ENCODE results near the gene GRK6.

The GRK6 gene

DNA sequence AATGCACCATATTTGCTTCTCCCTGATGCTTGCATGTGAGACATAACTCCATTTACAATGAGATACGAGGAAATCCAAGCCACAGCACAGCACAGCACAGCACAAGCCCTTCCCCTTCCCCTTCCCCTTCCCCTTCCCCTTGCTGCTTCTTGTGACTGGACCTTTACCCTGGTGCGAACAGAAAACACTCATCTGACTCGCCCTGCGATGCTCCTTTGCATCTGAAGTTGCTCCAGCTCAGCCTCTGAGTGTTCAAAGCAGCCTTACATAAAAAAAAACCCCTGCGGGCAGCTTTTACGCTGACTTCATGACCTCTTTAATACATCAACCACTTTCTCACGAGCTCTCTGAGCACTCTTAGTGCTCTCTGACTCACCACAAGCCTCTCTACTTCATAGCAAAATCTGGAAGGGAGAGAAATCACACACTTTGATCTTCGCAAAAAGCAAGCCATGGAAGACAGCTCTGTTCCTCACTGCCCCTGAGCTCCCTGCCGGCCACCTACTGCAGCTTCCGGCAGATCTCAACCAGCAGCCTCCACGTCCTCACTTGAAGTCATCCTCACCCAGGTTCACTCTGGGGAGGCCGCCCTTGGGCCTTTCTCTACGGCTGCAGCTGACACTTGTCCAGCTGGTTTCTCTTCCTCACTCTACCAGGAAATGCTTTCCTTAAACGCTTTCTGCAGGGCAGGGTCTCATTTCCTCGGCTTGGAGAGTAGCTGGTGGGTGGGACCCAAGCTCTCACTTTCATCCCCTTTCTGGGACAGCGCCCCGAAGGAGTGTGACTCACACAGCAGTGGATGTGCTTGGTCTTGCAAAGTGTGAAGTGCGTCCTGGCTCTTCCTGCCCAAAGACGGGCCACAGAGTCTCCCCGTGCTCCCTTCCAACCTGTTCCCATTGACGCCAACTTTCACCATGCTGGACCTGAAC lies 37.0 kb upstream of the GRK6 start:
- H3K27me3 ChIP-seq = peaks cover 0 to 47% of the 10 kb centered on the region in 2 donors
- TF ChIP-seq CTCF (IDR thresholded peaks at IDR 0.05) = no peak
- no peak overlapping the region for H3K4me3 ChIP-seq
- no peaks in the 10 kb centered on the region for H3K36me3 ChIP-seq
- no peak for DNase-seq
- peaks cover 0 to 6% (median 0%) of the 10 kb centered on the region in 4 donors for H3K4me1 ChIP-seq
- intact Hi-C loops (cut with DNase I; ENCODE audit: low total_unique reads) = loop anchor here (2.0 to 5.0 kb wide), 2 partner anchors 63 to 113 kb away; no protein-coding TSS in a partner anchor
- H3K9me3 ChIP-seq = no peaks in the 10 kb centered on the region
- no peak overlapping the region for H3K27ac ChIP-seq

GRCh38 chr5:177390363-177391300 lies 35.8 kb upstream of the GRK6 start:
- DNase-seq = peak; percentile 72 to 86
- peak; percentile 95 to 99 for TF ChIP-seq CTCF (IDR thresholded peaks at IDR 0.05)
- Histone ChIP-seq H3K27me3 (peaks cover 0 to 40% of the 10 kb centered on the region in 2 donors), H3K4me3 (no peak overlapping the region), H3K36me3 (no peaks in the 10 kb centered on the region), H3K9me3 (no peaks in the 10 kb centered on the region), H3K4me1 (peaks cover 0 to 6% (median 0%) of the 10 kb centered on the region in 4 donors), H3K27ac (no peak overlapping the region)
- intact Hi-C loops (cut with DNase I; ENCODE audit: low total_unique reads) = loop anchor here (2.0 to 5.0 kb wide), 2 partner anchors 62 to 112 kb away; no protein-coding TSS in a partner anchor

GRCh38 chr5:177392765-177393164 lies 33.7 kb upstream of the GRK6 start:
- no peak overlapping the region for H3K4me3 ChIP-seq

GRCh38 chr5:177393206-177393765 lies 33.2 kb upstream of the GRK6 start:
- Histone ChIP-seq H3K36me3 (no peaks in the 10 kb centered on the region), H3K4me3 (no peak overlapping the region), H3K9me3 (no peaks in the 10 kb centered on the region), H3K27ac (no peak overlapping the region), H3K4me1 (peaks cover 0 to 6% (median 0%) of the 10 kb centered on the region in 4 donors), H3K27me3 (peaks cover 0 to 47% of the 10 kb centered on the region in 2 donors)
- TF ChIP-seq CTCF (IDR thresholded peaks at IDR 0.05) = no peak
- no peak for DNase-seq
- intact Hi-C loops (cut with DNase I; ENCODE audit: low total_unique reads) = loop anchor here (5.0 kb wide), 1 partner anchor 109 kb away; no protein-coding TSS in a partner anchor

More at GRCh38 chr5:177392765-177393164, 33.7 kb upstream of the GRK6 start:
- intact Hi-C loops (cut with DNase I; ENCODE audit: low total_unique reads) = loop anchor here (5.0 kb wide), 1 partner anchor 110 kb away; no protein-coding TSS in a partner anchor
- H3K36me3 ChIP-seq = no peaks in the 10 kb centered on the region
- peaks cover 0 to 6% (median 0%) of the 10 kb centered on the region in 4 donors for H3K4me1 ChIP-seq
- H3K27me3 ChIP-seq = peaks cover 0 to 46% of the 10 kb centered on the region in 2 donors
- H3K27ac ChIP-seq = no peak overlapping the region
- TF ChIP-seq CTCF (IDR thresholded peaks at IDR 0.05) = no peak
- H3K9me3 ChIP-seq = no peaks in the 10 kb centered on the region
- no peak for DNase-seq

DNA sequence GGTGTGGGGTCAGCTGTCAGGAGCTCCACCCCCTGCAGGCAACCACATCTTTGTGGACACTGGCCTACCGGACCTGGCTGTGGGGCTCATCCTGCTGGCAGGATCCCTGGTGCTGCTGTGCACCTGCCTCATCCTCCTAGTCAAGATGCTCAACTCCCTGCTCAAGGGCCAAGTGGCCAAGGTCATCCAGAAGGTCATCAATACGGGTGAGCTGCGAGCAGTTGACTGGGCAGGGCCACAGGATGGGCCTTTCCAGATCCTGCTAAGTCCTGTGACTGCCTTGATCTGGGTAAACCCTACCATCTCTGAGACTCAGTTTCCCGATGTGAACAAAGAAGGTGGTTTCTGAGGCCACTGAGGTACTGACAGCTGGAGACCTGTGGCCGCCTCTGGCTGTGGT lies 32.5 kb upstream of the GRK6 start:
- H3K27ac ChIP-seq = no peak overlapping the region
- peaks cover 0 to 6% (median 0%) of the 10 kb centered on the region in 4 donors for H3K4me1 ChIP-seq
- no peak overlapping the region for H3K4me3 ChIP-seq
- H3K36me3 ChIP-seq = no peaks in the 10 kb centered on the region
- DNase-seq = no peak
- peaks cover 0 to 47% of the 10 kb centered on the region in 2 donors for H3K27me3 ChIP-seq
- no peaks in the 10 kb centered on the region for H3K9me3 ChIP-seq
- intact Hi-C loops (cut with DNase I; ENCODE audit: low total_unique reads) = loop anchor here (5.0 kb wide), 1 partner anchor 108 kb away; no protein-coding TSS in a partner anchor
- TF ChIP-seq CTCF (IDR thresholded peaks at IDR 0.05) = no peak
